Activated CD4-positive, alpha-beta T cell treated with anti-CD3 and anti-CD28 coated beads, Interleukin-2, amount 10 ng/mL, durations not matched to agents 7 days and 5 days (primary cell): ENCODE data around the gene BMP4. TPM values are rescaled to one million over a fixed set of nuclear protein-coding genes. Genes with fewer than 3 reads are reported as not detected.

Source experiments
- CTCF ChIA-PET: fragments of 350-600 bp; sonication (Branson Sonifier 250); formaldehyde crosslinking; loops from one replicate; lab custom pipeline; 2021; ENCODE audit warnings: antibody characterized with exemption; lab: Charles Lee
- POLR2A ChIA-PET: fragments of 350-600 bp; sonication (Branson Sonifier 250); formaldehyde crosslinking; loops from one replicate; lab custom pipeline; 2021; ENCODE audit warnings: antibody characterized with exemption; lab: Charles Lee
- DNase-seq: peaks from one replicate; pipeline ENCODE4 v3.0.0-alpha.2; 2020
- H3K27ac Mint-ChIP-seq: one replicate; pipeline ENCODE4 v1.8.0; 2021; ENCODE audit warnings: mild to moderate bottlenecking, moderate library complexity, mixed read lengths
- H3K27me3 Mint-ChIP-seq: one replicate; pipeline ENCODE4 v1.8.0; 2021; ENCODE audit warnings: mixed read lengths
- H3K36me3 Mint-ChIP-seq: one replicate; pipeline ENCODE4 v1.8.0; 2021; ENCODE audit warnings: low read depth, mixed read lengths
- H3K4me1 Mint-ChIP-seq: one replicate; pipeline ENCODE4 v1.8.0; 2021; ENCODE audit warnings: mixed read lengths
- H3K4me3 Mint-ChIP-seq: one replicate; pipeline ENCODE4 v1.8.0; 2021; ENCODE audit warnings: mild to moderate bottlenecking, moderate library complexity, mixed read lengths
- H3K9me3 Mint-ChIP-seq: one replicate; pipeline ENCODE4 v1.8.0; 2021; ENCODE audit warnings: mixed read lengths
- total RNA-seq, 2 experiments: library from RNA; stranded (reverse); gene quantifications; one replicate each; pipeline ENCODE4 v1.2.3, GENCODE V29; 2021

The BMP4 gene
- total RNA-seq, 2 experiments from 2014 or later, result 0.60 to 0.64 TPM

- ChIA-PET POLR2A (no interaction called here), CTCF (interaction anchor here (1.0 kb wide), 1 partner anchor 10 kb away, joined by 3 read pairs; no protein-coding TSS in a partner anchor)
- Mint-ChIP-seq H3K36me3 (no peaks in the 10 kb centered on the region), H3K27me3 (peaks cover 79% of the 10 kb centered on the region), H3K4me3 (no peak overlapping the region), H3K27ac (no peak overlapping the region), H3K9me3 (no peaks in the 10 kb centered on the region), H3K4me1 (no peaks in the 10 kb centered on the region)
- no peak for DNase-seq
Measured at GRCh38 chr14:53947452-53948204, 9.0 kb downstream of the BMP4 start.

DNA sequence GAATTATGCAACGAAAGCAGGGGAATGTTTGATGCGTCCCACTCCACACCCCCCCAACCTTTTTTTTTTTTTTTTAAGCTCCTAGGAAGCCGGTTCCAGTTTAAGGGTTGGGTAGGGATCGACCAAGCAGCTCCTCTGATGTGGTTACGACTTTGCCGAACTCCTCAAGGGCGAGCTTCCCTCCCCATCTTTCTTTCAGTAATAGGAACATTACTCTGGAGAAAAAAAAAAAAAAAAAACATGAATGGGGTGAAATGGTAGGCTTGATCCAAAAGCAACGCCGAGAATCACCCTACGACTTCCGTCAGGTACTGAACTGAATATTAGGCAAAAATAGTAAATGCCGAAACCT is 9.6 kb downstream of the BMP4 start:
- Mint-ChIP-seq H3K9me3 (no peaks in the 10 kb centered on the region), H3K4me3 (no peak overlapping the region), H3K27ac (no peak overlapping the region), H3K27me3 (peaks cover 79% of the 10 kb centered on the region), H3K4me1 (no peaks in the 10 kb centered on the region), H3K36me3 (no peaks in the 10 kb centered on the region)
- CTCF ChIA-PET, result no interaction called here
- DNase-seq, result no peak
- POLR2A ChIA-PET, result no interaction called here

GRCh38 chr14:53946404-53947093 is 10.1 kb downstream of the BMP4 start:
- Mint-ChIP-seq H3K9me3 (no peaks in the 10 kb centered on the region), H3K27ac (no peak overlapping the region), H3K36me3 (no peaks in the 10 kb centered on the region), H3K4me1 (no peaks in the 10 kb centered on the region), H3K4me3 (no peak overlapping the region), H3K27me3 (peaks cover 76% of the 10 kb centered on the region)
- ChIA-PET CTCF (no interaction called here), POLR2A (no interaction called here)
- DNase-seq, result no peak

DNA sequence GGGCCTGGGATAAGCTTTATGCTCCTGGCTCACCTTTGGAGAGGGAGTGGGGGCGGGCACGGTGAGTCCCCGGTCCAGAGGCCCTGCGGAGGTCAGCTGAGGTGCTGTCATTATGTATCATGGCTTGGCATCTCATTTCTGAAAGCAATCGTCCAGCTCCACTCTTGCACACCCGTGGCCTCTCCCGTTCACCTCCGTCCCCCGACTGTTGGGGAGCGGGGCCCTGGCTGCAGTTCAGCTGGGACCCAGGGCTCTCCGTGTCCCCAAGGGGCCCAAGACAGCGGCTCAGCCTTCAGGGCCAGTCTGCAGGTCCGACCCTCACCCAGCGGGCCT is 10.6 kb downstream of the BMP4 start:
- CTCF ChIA-PET, result no interaction called here
- H3K4me1 Mint-ChIP-seq, result no peaks in the 10 kb centered on the region
- peaks cover 71% of the 10 kb centered on the region for H3K27me3 Mint-ChIP-seq
- no peak overlapping the region for H3K4me3 Mint-ChIP-seq
- no peaks in the 10 kb centered on the region for H3K9me3 Mint-ChIP-seq
- no peaks in the 10 kb centered on the region for H3K36me3 Mint-ChIP-seq
- H3K27ac Mint-ChIP-seq, result no peak overlapping the region
- POLR2A ChIA-PET, result no interaction called here
- no peak for DNase-seq

GRCh38 chr14:53943751-53944083 is 12.9 kb downstream of the BMP4 start:
- ChIA-PET CTCF (no interaction called here), POLR2A (no interaction called here)
- Mint-ChIP-seq H3K27ac (no peak overlapping the region), H3K4me1 (no peaks in the 10 kb centered on the region), H3K4me3 (no peak overlapping the region), H3K9me3 (no peaks in the 10 kb centered on the region), H3K27me3 (peaks cover 61% of the 10 kb centered on the region), H3K36me3 (no peaks in the 10 kb centered on the region)
- no peak for DNase-seq

DNA sequence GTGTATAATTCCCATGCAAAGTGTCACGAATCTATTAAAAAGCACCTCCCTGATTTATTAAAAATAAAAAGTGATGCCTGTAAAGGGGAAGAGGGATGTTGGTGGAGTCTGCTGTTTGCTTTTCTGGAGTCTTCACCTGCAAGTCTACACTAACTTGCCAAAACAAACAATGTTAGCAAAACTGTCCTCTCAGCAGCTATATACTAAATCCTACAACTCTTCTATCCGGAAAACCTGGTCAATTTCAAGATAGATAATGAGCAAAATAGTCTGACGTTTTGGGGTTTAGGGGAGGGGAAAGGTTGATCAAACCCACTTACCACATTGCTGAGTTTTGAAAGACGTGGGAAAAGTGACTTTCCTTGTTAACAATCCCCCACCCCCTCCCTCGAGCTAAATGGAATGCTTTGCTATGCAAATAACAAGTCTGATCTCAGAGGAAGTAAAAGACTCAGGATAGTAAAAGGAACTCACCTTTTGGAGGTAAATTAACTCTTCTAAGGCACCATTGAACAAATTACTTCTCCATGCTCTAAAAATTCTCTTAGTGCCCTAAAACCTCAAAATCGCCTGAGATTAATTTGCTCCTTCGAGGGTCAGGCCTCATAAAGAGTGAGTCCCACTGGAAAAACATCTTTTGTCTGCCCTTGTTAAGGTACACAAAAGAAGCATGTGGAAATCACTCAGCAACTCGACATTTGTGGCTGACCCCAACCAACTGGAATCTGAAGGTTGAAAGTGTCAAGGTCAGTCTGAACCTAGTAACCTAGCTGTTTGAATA is 13.5 kb downstream of the BMP4 start:
- H3K36me3 Mint-ChIP-seq, result no peaks in the 10 kb centered on the region
- H3K27me3 Mint-ChIP-seq, result peaks cover 60% of the 10 kb centered on the region
- ChIA-PET POLR2A (no interaction called here), CTCF (no interaction called here)
- no peaks in the 10 kb centered on the region for H3K9me3 Mint-ChIP-seq
- H3K4me3 Mint-ChIP-seq, result no peak overlapping the region
- H3K4me1 Mint-ChIP-seq, result no peaks in the 10 kb centered on the region
- DNase-seq, result no peak
- H3K27ac Mint-ChIP-seq, result no peak overlapping the region

- no peaks in the 10 kb centered on the region for H3K9me3 Mint-ChIP-seq
- H3K27me3 Mint-ChIP-seq, result peaks cover 19% of the 10 kb centered on the region
- ChIA-PET CTCF (no interaction called here), POLR2A (no interaction called here)
- no peaks in the 10 kb centered on the region for H3K4me1 Mint-ChIP-seq
- no peaks in the 10 kb centered on the region for H3K36me3 Mint-ChIP-seq
- DNase-seq, result no peak
- H3K27ac Mint-ChIP-seq, result no peak overlapping the region
- no peak overlapping the region for H3K4me3 Mint-ChIP-seq
Measured at GRCh38 chr14:53938136-53938837, 18.3 kb downstream of the BMP4 start.

DNA sequence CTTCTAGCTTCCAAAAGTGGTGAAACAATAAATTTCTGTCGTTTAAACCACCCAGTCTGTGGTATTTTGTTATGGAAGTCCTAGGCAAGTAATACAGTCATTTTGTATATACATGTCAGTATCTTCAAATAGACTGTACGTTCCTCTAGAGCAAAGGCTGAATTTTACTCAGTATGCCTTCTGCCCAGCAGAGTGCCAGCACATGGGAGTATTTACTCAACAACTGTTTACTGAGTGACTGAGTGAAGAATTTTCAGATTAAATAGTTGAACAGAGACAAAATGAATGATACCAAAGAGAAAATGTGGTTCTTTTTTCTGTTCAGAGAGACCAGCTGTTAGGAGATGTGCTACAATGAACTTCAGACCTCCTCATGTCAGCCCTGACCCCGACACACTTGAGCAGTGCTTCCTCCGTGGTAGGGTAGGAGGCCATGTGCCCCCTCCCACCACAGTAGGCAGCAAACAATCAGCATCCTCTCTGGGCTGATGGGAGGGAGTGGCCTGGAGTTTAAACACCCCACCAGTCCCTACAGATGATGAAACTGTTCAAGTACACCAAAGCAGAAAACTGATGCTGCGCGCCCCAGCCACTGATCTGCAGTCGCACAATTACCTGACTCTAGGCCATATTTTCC is 21.7 kb downstream of the BMP4 start:
- H3K27me3 Mint-ChIP-seq, result peaks cover 7% of the 10 kb centered on the region
- H3K9me3 Mint-ChIP-seq, result no peaks in the 10 kb centered on the region
- CTCF ChIA-PET, result no interaction called here
- no peaks in the 10 kb centered on the region for H3K4me1 Mint-ChIP-seq
- no peak for DNase-seq
- H3K36me3 Mint-ChIP-seq, result no peaks in the 10 kb centered on the region
- POLR2A ChIA-PET, result no interaction called here
- H3K4me3 Mint-ChIP-seq, result no peak overlapping the region
- H3K27ac Mint-ChIP-seq, result no peak overlapping the region

- no peak overlapping the region for H3K27ac Mint-ChIP-seq
- H3K27me3 Mint-ChIP-seq, result peaks cover 3% of the 10 kb centered on the region
- H3K9me3 Mint-ChIP-seq, result no peaks in the 10 kb centered on the region
- CTCF ChIA-PET, result no interaction called here
- H3K36me3 Mint-ChIP-seq, result no peaks in the 10 kb centered on the region
- no peaks in the 10 kb centered on the region for H3K4me1 Mint-ChIP-seq
- POLR2A ChIA-PET, result no interaction called here
- DNase-seq, result no peak
- no peak overlapping the region for H3K4me3 Mint-ChIP-seq
Measured at GRCh38 chr14:53932966-53933365, 23.7 kb downstream of the BMP4 start.

- POLR2A ChIA-PET, result no interaction called here
- H3K36me3 Mint-ChIP-seq, result no peaks in the 10 kb centered on the region
- CTCF ChIA-PET, result interaction anchor here (0.8 kb wide), 1 partner anchor 14 kb away, joined by 3 read pairs; no protein-coding TSS in a partner anchor
- no peaks in the 10 kb centered on the region for H3K9me3 Mint-ChIP-seq
- H3K27me3 Mint-ChIP-seq, result peaks cover 3% of the 10 kb centered on the region
- no peaks in the 10 kb centered on the region for H3K4me1 Mint-ChIP-seq
- peak; percentile 35 for DNase-seq
- no peak overlapping the region for H3K4me3 Mint-ChIP-seq
- no peak overlapping the region for H3K27ac Mint-ChIP-seq
Measured at GRCh38 chr14:53929871-53930715, 26.5 kb downstream of the BMP4 start.

DNA sequence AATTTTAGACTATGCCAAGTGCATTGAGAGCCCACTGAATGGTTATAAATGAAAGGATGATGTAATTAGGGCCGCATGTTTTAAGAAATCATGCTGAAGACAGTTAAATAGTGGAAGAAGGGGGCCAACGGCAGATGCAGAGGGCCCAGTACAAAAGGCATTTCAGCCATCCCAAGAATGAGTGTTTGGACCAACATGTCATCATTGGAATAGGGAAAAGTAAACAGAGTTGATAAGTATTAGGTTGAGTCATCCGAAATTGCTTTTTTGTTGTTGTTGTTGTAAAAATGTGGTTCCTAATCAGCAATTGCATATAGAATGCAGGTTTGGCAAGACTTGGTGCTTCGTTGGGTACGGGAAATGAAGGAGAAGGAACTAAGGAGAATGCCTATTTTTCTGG is 29.5 kb downstream of the BMP4 start:
- CTCF ChIA-PET, result no interaction called here
- Mint-ChIP-seq H3K4me3 (no peak overlapping the region), H3K27me3 (peaks cover 10% of the 10 kb centered on the region), H3K36me3 (no peaks in the 10 kb centered on the region), H3K9me3 (no peaks in the 10 kb centered on the region), H3K4me1 (no peaks in the 10 kb centered on the region), H3K27ac (no peak overlapping the region)
- POLR2A ChIA-PET, result no interaction called here
- DNase-seq, result no peak

DNA sequence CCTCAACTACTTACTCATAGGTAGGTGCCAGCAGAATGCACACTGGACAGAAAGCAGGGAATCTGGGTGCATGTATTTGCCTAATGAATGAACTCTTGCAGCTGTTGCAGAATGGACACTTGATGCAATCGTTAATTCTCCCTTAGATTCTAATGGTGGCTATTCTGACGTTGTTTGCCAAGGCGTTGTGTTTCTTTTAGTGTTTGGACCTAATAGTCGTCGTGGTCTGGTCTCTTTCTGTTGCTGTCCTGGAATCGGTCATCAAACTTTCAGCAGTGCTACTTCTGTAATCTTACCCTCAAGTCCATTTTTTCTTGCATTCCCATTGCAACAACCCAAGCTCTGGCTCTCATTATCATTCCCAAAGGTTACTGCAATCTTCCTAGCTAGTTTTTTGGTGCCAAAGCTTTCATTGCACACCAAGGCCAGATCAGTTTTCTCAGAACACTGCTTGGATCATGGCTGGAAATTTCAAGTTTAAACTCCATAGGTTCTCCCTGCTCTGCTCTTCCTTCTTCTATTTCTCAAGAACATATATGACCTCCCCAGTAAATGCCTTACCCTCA is 31.3 kb downstream of the BMP4 start:
- H3K4me3 Mint-ChIP-seq, result no peak overlapping the region
- H3K9me3 Mint-ChIP-seq, result no peaks in the 10 kb centered on the region
- ChIA-PET POLR2A (no interaction called here), CTCF (no interaction called here)
- H3K27me3 Mint-ChIP-seq, result peaks cover 7% of the 10 kb centered on the region
- no peaks in the 10 kb centered on the region for H3K36me3 Mint-ChIP-seq
- no peak overlapping the region for H3K27ac Mint-ChIP-seq
- DNase-seq, result no peak
- H3K4me1 Mint-ChIP-seq, result no peaks in the 10 kb centered on the region
